RPMI8226 (cell line): ENCODE data around the gene HTD2.
A peak's percentile ranks its signal among the peaks of the same experiment; 100 is the strongest.
"Not testable (repeated sequence)": the region's sequence is repeated elsewhere in the genome, so short reads cannot be mapped to it uniquely, and the experiment has no call there.

Experiments
- DNase-seq: peaks from one replicate; pipeline ENCODE4 v3.0.0-alpha.2; 2015

Gene HTD2

DNA sequence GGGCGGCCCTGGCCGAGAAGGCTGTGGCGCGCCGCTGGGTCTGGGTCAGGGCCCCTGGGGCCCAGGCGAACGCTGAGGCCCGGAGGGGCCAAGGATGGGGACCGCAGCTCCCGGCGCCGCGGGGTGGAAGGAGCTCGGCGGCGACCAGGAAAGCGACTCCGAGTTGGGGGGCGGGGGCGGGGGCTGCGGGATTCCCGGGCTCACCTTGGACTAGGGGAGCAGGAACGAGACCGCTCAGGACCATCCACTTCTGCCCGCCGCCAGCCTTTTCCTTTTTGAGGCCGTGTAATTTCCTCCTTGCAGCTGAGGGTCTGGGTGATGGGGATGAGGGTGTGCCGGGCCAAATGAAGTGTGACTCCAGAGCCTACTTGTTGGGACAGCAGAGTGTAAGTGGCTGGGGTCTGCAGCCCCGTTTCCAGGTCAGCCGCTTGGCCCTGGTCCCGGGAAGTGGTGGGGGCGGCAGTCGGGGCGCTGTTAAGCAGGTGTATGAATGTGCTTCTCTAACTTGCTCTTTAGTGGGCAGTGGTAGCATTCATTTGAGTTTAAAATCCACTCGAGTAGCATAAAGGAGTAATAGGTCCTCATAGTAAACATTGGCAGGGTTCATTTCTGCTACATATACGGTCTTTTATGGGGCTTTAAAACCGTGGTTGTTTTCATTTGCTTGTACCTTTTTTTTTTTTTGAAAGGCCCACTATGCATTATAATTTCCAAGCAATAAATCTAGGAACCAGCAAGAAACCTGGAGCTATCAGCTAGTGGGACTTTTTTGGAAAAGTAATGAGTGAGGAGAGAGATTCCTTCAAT lies 27.1 kb downstream of the HTD2 start:
- peak; percentile 47 for DNase-seq

DNA sequence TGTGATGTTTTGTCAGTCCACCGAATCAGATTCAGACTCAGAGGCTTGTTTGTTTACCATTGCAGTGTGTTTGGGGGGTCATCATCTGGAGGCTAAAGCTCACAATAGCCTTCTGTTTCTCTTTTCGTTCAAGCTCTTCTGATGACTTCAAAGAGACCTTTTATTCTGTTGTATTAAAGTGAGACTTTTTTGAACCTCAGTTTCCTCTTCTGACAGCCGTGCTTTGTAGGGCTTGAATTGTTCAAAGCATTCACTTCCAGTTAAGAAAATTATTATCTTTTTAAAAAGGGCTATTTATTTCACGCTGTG lies 27.6 kb downstream of the HTD2 start:
- no peak for DNase-seq

DNA sequence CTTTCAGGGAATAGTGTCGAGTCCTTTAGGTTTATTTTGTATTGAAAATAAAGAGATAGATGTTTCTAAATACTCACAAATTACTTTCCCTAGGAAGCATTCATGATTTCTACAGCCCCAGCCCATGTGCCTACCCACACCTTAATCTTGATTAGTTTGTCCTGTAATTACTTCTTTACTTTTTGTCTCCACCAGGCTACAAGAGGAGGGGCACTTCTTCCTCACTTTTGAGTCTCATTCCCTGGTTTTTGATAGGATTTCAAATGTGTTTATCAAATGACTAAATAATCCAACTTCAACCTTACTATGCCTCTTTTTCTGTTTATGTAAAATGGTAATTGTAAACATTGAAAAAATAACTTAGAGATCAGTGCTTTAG lies 28.2 kb downstream of the HTD2 start:
- no peak for DNase-seq

DNA sequence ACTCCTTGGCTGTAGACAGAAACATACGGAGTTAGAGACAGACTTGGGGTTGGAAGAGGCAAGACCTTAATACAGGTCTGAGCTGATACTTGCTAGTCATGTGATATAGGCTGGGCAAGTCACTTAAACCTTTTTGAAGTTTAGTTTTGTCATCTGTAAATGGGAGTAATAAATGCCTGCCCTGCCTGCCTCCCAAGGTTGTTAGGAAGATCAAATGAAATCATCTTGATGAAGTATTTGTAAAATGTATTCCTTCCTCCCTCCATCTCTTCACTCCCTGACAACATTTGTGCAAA lies 29.3 kb downstream of the HTD2 start:
- DNase-seq: no peak

DNA sequence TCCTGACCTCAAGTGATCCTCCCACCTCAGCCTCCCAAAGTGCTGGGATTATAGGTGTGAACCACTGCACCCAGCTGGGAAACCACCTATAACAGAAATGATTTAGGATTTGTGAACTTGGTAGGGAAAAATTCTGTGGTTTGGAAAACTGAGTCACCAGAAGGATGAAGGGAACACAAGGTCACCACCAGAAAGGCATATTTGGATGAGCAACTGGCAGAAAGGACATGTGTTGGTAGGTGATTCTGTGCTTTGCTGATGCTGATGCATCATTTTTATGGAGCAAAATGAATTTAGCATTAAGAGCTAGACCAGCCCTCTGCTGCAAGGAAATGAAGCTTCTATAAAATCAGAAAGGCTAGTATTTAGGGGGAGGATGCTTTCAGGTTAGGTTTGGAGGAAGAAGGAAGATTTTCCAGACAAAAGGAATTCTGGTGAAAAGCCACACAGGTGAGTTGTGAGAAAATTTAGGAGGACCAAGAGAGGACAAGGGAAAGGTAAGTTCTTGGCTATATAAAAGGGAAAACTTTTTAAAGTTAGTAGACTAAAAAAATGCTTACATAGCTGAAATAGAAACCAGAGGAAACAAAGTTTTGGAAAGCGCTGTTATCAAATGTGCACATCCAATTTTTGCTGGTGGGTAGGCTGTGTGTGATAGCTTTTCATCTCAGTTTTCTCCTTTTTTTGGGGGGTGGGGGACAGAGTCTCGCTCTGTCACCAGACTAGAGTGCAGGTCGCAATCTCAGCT lies 30.0 kb downstream of the HTD2 start:
- DNase-seq: no peak

DNA sequence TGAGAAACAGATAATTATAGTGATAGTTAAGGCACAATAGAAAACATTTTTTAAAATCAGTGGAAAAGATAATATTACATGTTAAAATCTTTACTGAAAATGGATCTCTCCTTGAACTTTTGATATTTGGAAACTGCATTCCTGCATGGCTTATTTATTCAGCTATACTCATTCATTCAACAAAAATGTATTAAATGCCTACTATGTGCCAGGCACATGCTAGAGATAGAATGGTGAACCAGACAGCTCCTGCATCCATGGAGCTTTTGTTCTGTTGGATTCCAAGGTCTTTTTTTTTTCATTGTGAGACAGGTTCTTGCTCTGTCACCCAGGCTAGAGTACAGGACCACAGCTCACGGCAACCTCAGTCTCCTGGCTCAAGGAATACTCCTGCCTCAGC lies 30.9 kb downstream of the HTD2 start:
- no peak for DNase-seq

DNA sequence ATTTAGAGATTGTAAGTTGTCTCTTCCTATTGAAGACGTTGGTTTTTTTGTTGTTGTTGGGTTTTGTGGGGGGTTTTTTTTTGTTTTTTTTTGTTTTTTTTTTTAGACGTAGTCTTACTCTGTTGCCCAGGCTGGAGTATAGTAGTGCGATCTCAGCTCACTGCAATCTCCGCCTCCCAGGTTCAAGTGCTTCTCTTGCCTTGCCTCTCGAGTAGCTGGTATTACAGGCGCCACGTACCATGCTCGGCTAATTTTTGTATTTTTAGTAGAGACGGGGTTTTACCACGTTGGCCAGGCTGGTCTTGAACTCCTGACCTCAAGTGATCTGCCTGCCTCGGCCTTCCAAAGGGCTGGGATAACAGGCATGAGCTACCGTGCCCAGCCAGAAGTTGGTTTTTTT lies 32.8 kb downstream of the HTD2 start:
- DNase-seq: not testable (repeated sequence)

DNA sequence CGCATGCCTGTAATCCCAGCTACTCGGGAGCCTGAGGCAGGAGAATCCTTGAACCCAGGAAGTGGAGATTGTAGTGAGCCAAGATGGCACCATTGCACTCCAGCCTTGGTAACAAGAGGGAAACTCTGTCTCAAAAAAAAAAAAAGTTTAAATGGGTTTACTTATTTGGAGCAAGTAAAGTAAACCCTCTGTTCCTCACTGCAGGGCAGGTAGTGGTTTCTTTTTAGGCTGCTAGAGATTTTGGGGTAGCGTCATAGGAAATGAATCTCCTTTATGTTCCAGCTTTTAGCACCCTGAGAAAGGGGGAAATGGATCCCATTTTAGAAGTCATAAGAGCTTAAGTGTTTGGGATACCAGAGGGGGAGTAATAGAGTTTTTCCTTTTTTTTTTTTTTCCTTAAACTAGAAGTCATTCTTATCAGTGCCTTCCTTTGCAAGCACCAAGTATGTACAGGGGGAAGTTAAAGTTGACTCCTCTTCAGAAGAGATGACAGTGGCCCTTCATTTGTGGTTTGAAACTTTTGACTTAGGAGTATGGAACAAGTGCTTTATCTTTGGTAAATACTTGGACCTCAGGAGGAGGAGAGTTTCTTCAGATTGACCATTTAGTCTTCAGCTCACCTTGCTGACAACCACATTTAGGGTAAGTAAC lies 34.4 kb downstream of the HTD2 start:
- DNase-seq: no peak

DNA sequence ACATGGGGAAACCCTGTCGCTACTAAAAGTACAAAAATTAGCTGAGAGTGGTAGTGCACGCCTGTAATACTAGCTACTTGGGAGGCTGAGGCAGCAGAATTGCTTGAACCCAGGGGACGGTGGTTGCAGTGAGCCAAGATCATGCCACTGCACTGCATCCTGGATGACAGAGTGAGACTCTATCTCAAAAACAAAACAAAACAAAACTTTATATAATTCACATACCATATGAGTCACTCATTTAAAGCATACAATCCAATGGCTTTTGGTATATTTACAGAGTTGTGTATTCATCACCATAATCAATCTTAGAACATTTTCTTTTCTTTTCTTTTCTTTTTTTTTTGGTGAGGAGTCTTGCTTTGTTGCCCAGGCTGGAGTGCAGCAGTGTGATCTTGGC lies 35.1 kb downstream of the HTD2 start:
- no peak for DNase-seq

DNA sequence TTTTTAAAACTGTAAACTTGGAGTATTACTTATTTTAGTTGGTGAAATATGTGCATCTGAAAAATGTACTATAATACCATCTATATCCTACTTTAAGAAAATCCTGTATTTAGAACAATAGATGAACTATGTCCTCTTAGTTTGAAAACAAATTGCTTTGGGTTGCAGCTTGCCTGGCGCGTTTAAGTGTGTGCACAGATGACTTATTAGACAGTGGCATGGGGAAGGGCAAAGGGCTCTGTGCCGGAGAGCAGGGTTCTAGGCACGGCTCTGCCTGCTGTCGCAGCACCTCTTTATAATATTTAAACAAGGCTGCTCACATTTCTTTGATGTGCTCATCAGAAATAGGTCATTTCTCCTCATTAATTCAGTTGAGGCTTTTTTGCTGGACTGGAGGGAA lies 36.4 kb downstream of the HTD2 start:
- no peak for DNase-seq

DNA sequence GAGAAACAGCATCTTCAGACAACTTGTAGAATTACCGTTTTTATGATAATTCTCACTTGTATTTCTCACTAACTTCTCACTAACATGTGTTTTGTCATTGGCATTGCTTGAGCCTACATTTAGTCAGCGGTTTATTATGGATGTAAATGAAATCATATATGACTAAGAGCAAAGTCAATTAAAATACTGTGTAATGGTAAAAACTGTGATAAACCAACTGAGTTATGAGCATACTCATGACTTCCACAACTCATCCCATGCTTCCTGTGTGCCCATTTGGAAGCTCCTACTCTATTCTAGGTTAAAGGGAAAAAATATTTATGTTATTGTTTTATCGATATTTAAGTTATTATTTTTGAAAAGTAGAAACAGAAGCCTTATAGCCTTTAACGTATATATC lies 39.1 kb downstream of the HTD2 start:
- DNase-seq: no peak

DNA sequence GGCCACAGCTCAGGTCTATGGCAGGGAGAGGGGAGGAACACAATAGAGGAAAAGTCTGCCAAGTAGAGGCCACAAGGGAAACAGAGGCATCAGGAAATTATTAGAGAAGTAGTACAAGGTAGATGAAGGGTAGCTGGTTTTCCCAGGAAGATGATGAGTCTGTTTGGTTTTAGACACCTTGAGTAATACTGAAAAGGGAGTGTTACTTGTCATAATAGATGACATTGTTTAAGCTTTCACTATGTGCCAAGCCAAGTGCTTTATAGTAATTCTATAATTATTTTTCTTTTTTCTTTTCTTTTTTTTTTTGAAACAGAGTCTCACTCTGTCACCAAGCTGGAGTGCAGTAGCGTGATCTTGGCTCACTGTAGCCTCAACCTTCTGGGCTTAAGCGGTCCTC lies 40.0 kb downstream of the HTD2 start:
- no peak for DNase-seq

DNA sequence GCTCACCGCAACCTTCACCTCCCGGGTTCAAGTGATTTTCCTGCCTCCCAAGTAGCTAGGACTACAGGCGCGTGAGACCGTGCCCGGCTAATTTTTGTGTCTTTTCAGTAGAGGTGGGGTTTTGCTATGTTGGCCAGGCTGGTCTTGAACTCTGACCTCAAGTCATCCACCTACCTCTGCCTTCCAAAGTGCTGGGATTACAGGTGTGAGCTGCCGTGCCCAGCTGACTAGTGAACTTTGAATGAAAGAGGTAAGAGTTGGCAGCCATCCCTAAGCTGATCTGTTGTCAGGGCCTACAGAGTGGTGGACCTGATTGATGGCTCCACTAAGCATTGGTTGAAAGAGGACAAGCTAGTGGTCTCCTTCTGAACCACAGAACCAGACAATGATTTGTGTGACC lies 41.7 kb downstream of the HTD2 start:
- DNase-seq: no peak

DNA sequence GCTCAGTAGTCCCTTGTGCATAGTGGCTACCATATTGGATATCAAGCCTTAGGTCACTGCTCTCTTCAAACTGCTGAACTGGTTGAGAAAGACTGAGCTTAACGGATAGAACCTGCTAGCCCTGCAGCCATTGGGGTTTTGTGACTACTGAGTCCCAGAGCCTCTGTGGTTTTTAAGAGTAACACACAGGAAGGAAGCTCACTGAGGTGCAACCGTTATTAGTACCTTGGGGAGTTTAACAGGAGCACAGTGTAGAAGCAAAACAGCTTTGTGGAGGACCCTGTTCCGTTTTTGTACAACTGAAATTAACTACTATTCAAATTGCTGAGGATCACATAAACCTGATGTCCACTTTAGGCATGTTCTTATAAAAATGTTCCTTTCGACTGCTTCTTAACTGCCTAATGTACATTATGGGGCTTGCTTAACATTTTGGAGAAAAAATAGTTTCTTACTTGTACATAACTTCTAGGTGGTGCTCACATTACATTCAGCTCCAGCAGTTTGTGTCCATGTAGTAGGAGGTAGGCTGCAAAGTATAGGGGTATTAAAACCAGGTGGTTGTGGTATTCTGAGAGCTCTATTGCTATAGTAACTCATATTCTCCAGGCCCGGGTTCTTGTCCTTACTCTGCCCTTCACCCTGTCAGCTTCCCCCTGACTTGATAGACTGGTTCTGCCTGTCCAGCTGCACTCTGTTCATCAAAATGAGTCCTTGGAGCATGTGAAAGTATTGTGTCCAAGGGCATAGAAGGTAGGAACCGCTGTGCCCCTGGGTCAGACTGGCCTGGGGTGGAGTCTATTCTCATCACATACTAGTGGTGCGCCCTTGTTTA lies 43.7 kb downstream of the HTD2 start:
- no peak for DNase-seq

DNA sequence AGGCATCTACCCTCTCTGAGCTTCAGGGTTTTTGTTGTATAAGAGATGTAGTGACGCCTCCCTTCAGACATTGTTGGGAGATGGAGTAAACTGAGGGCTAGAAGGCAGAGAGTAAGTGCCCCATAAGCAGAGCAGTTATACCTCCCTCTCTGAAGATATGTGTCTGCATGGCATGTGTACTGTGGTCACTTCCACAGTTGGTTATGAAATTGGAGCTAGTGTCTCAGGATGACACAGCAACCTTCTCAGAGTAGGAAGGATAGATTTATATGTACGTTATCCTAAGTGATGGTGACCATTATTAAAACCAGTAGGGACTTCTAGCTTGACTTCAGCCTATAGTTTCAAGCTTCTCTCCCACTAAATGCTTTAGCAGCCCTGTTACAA lies 44.3 kb downstream of the HTD2 start:
- DNase-seq: no peak

DNA sequence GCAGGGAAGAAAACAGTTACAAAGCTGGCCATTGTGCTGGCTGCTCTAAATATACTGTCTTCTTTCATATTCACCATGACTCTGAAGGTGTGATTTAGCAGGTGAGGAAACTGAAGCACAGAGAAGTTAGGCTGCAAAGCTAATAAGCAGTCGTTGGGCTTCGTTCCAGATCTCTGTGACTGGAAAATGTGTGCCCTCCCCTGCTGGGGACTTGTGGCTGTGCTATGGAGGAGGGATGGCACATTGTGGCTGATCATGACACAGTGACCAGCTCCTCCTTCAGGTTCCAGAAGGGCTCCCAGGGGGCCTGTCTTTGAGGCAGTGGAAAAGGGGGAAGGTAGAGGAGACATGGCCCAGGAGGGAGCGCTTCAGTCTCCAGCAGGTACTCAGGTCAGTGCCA lies 45.6 kb downstream of the HTD2 start:
- no peak for DNase-seq

DNA sequence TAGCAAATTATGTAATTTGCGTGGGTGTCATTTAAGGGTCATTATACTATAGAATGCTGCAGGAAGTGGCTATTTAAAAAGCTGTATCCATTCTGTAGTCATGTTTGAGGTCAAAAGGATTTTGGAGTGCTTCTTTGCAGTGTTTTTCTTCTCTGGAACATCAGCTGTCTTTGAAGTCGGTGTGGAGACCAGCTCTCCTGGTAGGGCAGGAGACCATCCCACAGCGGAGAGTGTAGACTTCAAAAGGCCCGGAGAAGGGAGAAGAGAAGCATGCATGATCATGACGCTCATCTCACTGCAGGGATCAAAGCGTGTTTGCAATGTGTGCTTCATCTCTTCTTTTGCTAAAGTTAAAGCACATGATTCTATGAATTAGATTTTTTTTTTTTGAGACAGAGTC lies 46.3 kb downstream of the HTD2 start:
- no peak for DNase-seq

DNA sequence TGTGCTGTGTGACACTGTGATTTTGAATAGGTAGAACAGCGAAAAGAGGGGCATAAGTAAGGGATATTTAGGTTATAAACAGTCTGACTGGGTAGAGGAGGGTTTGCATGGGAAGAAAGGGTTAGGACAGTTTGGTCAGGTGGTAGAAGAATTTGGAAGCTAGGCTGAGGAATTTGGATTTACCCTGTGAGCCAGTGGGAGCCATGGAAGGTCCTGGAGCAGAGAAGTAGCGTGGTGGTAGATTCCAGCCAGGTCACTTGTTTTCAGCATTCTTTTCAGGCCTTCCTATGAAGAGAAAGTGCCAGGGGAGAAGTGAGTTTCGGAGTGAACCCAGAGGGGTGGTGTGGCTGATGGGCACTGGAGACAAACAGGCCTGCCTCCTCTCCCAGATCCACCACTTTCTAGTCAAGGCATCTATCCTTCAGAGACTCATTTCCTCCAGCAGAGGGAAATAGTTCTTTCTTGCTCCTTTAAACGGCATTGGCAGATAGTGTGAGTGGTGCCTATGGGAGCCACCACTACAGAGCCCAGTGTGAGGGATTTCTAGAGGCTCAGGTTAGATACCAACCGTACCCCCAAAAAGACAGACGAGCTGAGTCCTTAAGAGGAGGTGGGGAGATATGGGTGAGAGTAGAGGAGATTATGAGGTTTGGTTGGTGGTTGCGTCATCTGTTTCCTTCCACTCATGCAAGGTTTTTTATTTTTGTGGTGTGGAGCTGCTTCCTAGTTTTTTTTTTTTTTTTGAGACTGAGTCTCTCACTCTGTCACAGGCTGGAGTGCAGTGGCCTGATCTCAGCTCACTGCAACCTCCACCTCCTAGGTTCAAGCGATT lies 47.6 kb downstream of the HTD2 start:
- no peak for DNase-seq

DNA sequence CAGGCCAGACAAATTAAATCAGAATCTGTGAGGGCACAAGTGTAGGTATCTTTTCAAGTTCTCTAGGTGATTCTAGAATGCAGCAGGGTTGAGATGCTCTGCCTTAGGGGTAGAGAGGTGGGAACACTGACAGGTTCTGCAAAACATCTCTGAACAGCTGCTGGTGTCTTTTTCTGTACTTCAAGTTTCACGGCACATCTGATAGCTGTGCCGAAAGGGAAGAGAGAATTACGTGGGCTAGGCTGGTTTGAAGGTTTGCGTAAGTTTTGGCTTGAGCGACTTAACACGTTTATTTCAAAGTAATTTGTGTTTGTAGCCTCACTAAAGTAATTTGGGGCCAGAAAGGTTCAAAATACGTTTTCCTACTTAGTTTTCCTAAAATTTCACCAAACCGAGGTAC lies 48.9 kb downstream of the HTD2 start:
- DNase-seq: no peak

DNA sequence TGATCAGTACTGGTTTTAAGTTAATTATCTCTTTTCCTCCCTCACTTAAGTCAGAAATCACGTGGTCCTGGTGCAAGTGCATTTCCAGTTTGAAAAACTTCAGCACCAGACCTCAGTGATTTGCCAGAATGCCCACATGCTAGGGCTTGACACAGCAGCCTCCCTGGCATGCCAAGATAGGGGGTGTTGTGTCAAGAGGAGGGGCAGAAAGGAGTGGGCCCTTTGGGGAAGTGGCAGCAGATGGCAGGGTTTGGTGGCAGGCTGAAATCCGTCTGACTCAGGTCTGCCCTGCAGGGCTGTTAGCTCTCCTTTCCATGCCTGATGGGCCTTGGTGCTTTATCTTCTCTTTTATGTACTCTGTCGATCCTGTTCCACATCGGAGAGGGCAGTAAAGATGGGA lies 49.7 kb downstream of the HTD2 start:
- no peak for DNase-seq

DNA sequence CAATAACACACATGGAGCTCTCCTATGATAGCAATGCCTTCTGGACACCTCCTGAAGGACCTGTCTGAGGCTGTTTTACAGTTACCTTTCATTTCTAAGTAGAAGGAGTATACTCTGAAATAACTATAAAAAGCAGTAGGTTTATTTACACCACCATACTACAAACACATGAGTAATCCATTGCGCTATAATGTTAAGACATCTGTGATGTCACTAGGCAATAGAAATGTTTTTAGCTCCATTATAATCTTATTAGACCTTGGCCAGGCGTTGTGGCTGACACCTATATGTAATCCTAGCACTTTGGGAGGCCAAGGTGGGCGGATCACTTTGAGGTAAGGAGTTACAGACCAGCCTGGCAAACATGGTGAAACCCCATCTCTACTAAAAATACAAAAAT lies 51.1 kb downstream of the HTD2 start:
- DNase-seq: no peak

DNA sequence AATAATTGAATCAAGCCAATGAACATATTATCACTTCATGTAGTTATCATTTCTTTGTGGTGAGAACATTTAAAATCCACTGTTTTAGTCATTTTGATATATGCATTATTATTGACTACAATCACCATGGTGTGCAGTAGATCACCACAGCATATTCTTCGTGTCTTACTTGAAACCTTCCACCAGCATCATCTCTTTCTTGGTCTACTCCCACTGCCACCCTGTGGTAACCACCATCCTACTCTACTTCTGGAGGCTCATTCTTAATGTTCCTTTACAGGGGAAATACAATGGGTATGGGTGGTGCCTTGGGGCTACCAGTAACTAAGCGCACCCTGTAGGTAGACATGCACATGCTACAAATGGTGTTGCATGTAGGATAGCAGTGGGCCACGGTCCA lies 51.8 kb downstream of the HTD2 start:
- no peak for DNase-seq

DNA sequence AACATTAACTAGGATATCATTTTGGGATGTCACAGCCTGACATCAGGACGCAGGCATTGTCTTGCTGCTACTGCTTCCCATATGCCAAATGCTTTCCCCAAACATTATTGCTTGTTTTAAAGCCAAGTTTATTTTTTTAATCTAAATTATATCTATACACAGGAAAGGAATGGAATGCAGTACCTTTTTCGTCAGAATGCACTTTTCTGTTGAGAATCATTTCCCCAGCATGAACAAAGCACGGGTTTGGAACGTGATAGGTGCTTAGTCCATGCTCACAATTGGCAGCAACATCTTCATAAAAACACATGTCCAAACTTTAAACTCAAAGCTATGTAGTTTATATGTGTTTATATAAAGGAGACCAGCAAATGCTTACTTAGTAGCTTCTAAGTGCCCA lies 52.5 kb downstream of the HTD2 start:
- DNase-seq: no peak
